Neuronal stem cell (in vitro differentiated cells): ENCODE data around the gene ZNF440.

Source experiments
- DNase-seq: peaks from one replicate; pipeline ENCODE4 v3.0.0-alpha.2; 2013; ENCODE audit warnings: low spot score
- H2AFZ ChIP-seq: one replicate; pipeline ENCODE4 v1.6.1; 2013; ENCODE audit warnings: mild to moderate bottlenecking, low read length, inconsistent platforms
- H2AK5ac ChIP-seq: 2 replicates; pipeline ENCODE4 v1.6.1; 2013; ENCODE audit warnings: low read depth, mild to moderate bottlenecking, inconsistent platforms, low read length, moderate library complexity, mixed read lengths
- H2BK120ac ChIP-seq: 2 replicates; pipeline ENCODE4 v1.6.1; 2013; ENCODE audit warnings: low read depth, mild to moderate bottlenecking, inconsistent platforms, low read length, moderate library complexity, mixed read lengths
- H2BK12ac ChIP-seq: one replicate; pipeline ENCODE4 v1.6.1; 2013; ENCODE audit warnings: low read length, inconsistent platforms
- H2BK15ac ChIP-seq: 2 replicates; pipeline ENCODE4 v1.6.1; 2013; ENCODE audit warnings: mild to moderate bottlenecking, low read length, inconsistent platforms, mixed read lengths
- H2BK5ac ChIP-seq: one replicate; pipeline ENCODE4 v1.6.1; 2013; ENCODE audit warnings: inconsistent platforms, mild to moderate bottlenecking, low read length, moderate library complexity
- H3K14ac ChIP-seq: one replicate; pipeline ENCODE4 v1.6.1; 2013; ENCODE audit warnings: low read length, inconsistent platforms
- H3K18ac ChIP-seq: 2 replicates; pipeline ENCODE4 v1.6.1; 2013; ENCODE audit warnings: low read length, inconsistent platforms
- H3K23ac ChIP-seq: 2 replicates; pipeline ENCODE4 v1.6.1; 2013; ENCODE audit warnings: low read depth, mild to moderate bottlenecking, mixed read lengths, low read length, inconsistent platforms; ENCODE audit not compliant: poor library complexity
- H3K27ac ChIP-seq: replicated peaks from 3 replicates; pipeline ENCODE4 v1.5.1; 2013; ENCODE audit warnings: low read length, inconsistent platforms
- H3K27me3 ChIP-seq, 3 experiments: 2 replicates each; pipeline ENCODE4 v1.6.1; 2013; ENCODE audit warnings: low read length in 3 of 3, mild to moderate bottlenecking in 2 of 3, inconsistent platforms in 1 of 3, low read depth in 1 of 3, mixed read lengths in 1 of 3, moderate library complexity in 1 of 3; ENCODE audit not compliant: control insufficient read depth in 3 of 3, insufficient read depth in 3 of 3
- H3K36me3 ChIP-seq, 2 donors: replicated peaks in 1 of 2; 2 replicates each; pipeline ENCODE4 v1.6.1; 2013; ENCODE audit warnings: low read length in 2 of 2; ENCODE audit not compliant: control insufficient read depth in 2 of 2, insufficient read depth in 2 of 2
- H3K4ac ChIP-seq: 2 replicates; pipeline ENCODE4 v1.6.1; 2013; ENCODE audit warnings: inconsistent platforms, mild to moderate bottlenecking, low read length, moderate library complexity
- H3K4me1 ChIP-seq, 2 donors: 1 replicate in 1 of 2; 2 replicates in 1 of 2; pipeline ENCODE4 v1.6.1; 2013; ENCODE audit warnings: low read length in 2 of 2, low read depth in 1 of 2; ENCODE audit not compliant: control insufficient read depth in 2 of 2, insufficient read depth in 1 of 2
- H3K4me2 ChIP-seq: one replicate; pipeline ENCODE4 v1.6.1; 2013; ENCODE audit warnings: mild to moderate bottlenecking, low read length, inconsistent platforms; ENCODE audit not compliant: insufficient read depth, poor library complexity, severe bottlenecking
- H3K4me3 ChIP-seq, 2 donors: 2 replicates each; pipeline ENCODE4 v1.5.1; 2013; ENCODE audit warnings: low read length in 2 of 2, mild to moderate bottlenecking in 2 of 2, inconsistent platforms in 1 of 2, moderate library complexity in 1 of 2
- H3K79me1 ChIP-seq: one replicate; pipeline ENCODE4 v1.6.1; 2013; ENCODE audit warnings: low read depth, mild to moderate bottlenecking, inconsistent platforms, low read length, moderate library complexity
- H3K9ac ChIP-seq: one replicate; pipeline ENCODE4 v1.6.1; 2013; ENCODE audit warnings: mild to moderate bottlenecking, low read depth, low read length, inconsistent platforms; ENCODE audit not compliant: poor library complexity
- H3K9me3 ChIP-seq, 2 donors: replicated peaks in 1 of 2; 2 replicates each; pipeline versions ENCODE3 to v1.6.1; 2013; ENCODE audit warnings: low read length in 2 of 2, mild to moderate bottlenecking in 2 of 2, inconsistent platforms in 1 of 2, low read depth in 1 of 2, mixed read lengths in 1 of 2, moderate library complexity in 1 of 2; ENCODE audit not compliant: control insufficient read depth in 2 of 2, insufficient read depth in 1 of 2
- H4K8ac ChIP-seq: one replicate; pipeline ENCODE4 v1.6.1; 2013; ENCODE audit warnings: low read depth, mild to moderate bottlenecking, inconsistent platforms, low read length, moderate library complexity
- H4K91ac ChIP-seq: one replicate; pipeline ENCODE4 v1.6.1; 2013; ENCODE audit warnings: low read length, low read depth, mild to moderate bottlenecking, inconsistent platforms; ENCODE audit not compliant: poor library complexity
- WGBS, 2 donors: extraction: QIAGEN DNeasy Blood & Tissue Kit; methylation state at CpG; one replicate each; pipeline ENCODE4 v1.1.7; 2013; ENCODE audit warnings: missing lambda C conversion rate in 2 of 2, mixed read lengths in 1 of 2; ENCODE audit not compliant: insufficient read length in 2 of 2, insufficient replicate concordance in 1 of 2; ENCODE audit errors: extremely low coverage in 2 of 2; 5-methylcytosine and 5-hydroxymethylcytosine counted together

Gene ZNF440

GRCh38 chr19:11781295-11782057 is 32.6 kb upstream of the ZNF440 start:
- Histone ChIP-seq H4K8ac (no peak overlapping the region), H2AK5ac (no peak overlapping the region), H3K27ac (no peak overlapping the region), H2BK5ac (no peak overlapping the region), H4K91ac (no peak overlapping the region), H3K36me3 (peaks cover 10 to 86% of the 10 kb centered on the region in 2 donors), H3K79me1 (no peaks in the 10 kb centered on the region), H3K9ac (no peak overlapping the region), H3K4me3 (no peak overlapping the region), H3K23ac (no peak overlapping the region), H3K9me3 (peaks cover 22 to 92% of the 10 kb centered on the region in 2 donors), H3K27me3 (no peaks in the 10 kb centered on the region), H2BK120ac (no peak overlapping the region), H3K4me1 (no peaks in the 10 kb centered on the region), H3K4ac (no peak overlapping the region), H3K4me2 (no peak overlapping the region), H2BK12ac (no peak overlapping the region), H3K14ac (no peak overlapping the region), H2AFZ (no peak overlapping the region), H3K18ac (no peak overlapping the region), H2BK15ac (no peak overlapping the region)
- no peak for DNase-seq
- WGBS, 2 donors: no CpG with 5 or more reads among the region's 5 CpGs

GRCh38 chr19:11783767-11784166 is 30.3 kb upstream of the ZNF440 start:
- no peaks in the 10 kb centered on the region for H3K4me1 ChIP-seq
- no peaks in the 10 kb centered on the region for H3K27me3 ChIP-seq
- H3K9ac ChIP-seq: no peak overlapping the region
- H2BK120ac ChIP-seq: no peak overlapping the region
- peaks cover 19 to 87% of the 10 kb centered on the region in 2 donors for H3K9me3 ChIP-seq
- no peak overlapping the region for H3K4ac ChIP-seq
- H2BK12ac ChIP-seq: no peak overlapping the region
- H3K27ac ChIP-seq: no peak overlapping the region
- H4K8ac ChIP-seq: no peak overlapping the region
- H2AFZ ChIP-seq: no peak overlapping the region
- H3K23ac ChIP-seq: no peak overlapping the region
- H3K36me3 ChIP-seq: peaks cover 7 to 66% of the 10 kb centered on the region in 2 donors
- no peak overlapping the region for H3K18ac ChIP-seq
- H3K14ac ChIP-seq: no peak overlapping the region
- no peak overlapping the region for H3K4me2 ChIP-seq
- DNase-seq: no peak
- no peaks in the 10 kb centered on the region for H3K79me1 ChIP-seq
- H2BK15ac ChIP-seq: no peak overlapping the region
- H4K91ac ChIP-seq: no peak overlapping the region
- H3K4me3 ChIP-seq: no peak overlapping the region
- no peak overlapping the region for H2AK5ac ChIP-seq
- no CpG with 5 or more reads among the region's 1 CpG for WGBS, 2 donors
- H2BK5ac ChIP-seq: no peak overlapping the region

GRCh38 chr19:11784356-11784755 is 29.7 kb upstream of the ZNF440 start:
- WGBS, 2 donors: no CpG with 5 or more reads among the region's 3 CpGs
- no peak for DNase-seq
- Histone ChIP-seq H3K9ac (no peak overlapping the region), H2AFZ (no peak overlapping the region), H2BK12ac (no peak overlapping the region), H3K4me3 (no peak overlapping the region), H3K9me3 (peaks cover 16 to 82% of the 10 kb centered on the region in 2 donors), H3K27ac (no peak overlapping the region), H2BK5ac (no peak overlapping the region), H3K36me3 (peaks cover 4 to 60% of the 10 kb centered on the region in 2 donors), H4K91ac (no peak overlapping the region), H3K79me1 (no peaks in the 10 kb centered on the region), H2AK5ac (no peak overlapping the region), H3K4ac (no peak overlapping the region), H2BK120ac (no peak overlapping the region), H3K4me1 (no peaks in the 10 kb centered on the region), H4K8ac (no peak overlapping the region), H3K18ac (no peak overlapping the region), H3K14ac (no peak overlapping the region), H3K23ac (no peak overlapping the region), H2BK15ac (no peak overlapping the region), H3K27me3 (no peaks in the 10 kb centered on the region), H3K4me2 (no peak overlapping the region)

GRCh38 chr19:11787536-11787935 is 26.5 kb upstream of the ZNF440 start:
- no peak overlapping the region for H2BK5ac ChIP-seq
- no CpG with 5 or more reads among the region's 3 CpGs for WGBS, 2 donors
- peaks cover 2 to 57% of the 10 kb centered on the region in 2 donors for H3K9me3 ChIP-seq
- no peaks in the 10 kb centered on the region for H3K79me1 ChIP-seq
- no peak overlapping the region for H3K18ac ChIP-seq
- no peaks in the 10 kb centered on the region for H3K27me3 ChIP-seq
- peaks cover 0 to 28% of the 10 kb centered on the region in 2 donors for H3K36me3 ChIP-seq
- no peak overlapping the region for H2BK120ac ChIP-seq
- H3K4me2 ChIP-seq: no peak overlapping the region
- H2AFZ ChIP-seq: no peak overlapping the region
- H3K14ac ChIP-seq: no peak overlapping the region
- H2AK5ac ChIP-seq: no peak overlapping the region
- H4K8ac ChIP-seq: no peak overlapping the region
- H3K4me3 ChIP-seq: no peak overlapping the region
- no peak overlapping the region for H3K23ac ChIP-seq
- H4K91ac ChIP-seq: no peak overlapping the region
- no peak overlapping the region for H3K4ac ChIP-seq
- no peak overlapping the region for H2BK15ac ChIP-seq
- H3K4me1 ChIP-seq: no peaks in the 10 kb centered on the region
- no peak overlapping the region for H2BK12ac ChIP-seq
- DNase-seq: no peak
- no peak overlapping the region for H3K9ac ChIP-seq
- no peak overlapping the region for H3K27ac ChIP-seq
